Left ventricle myocardium inferior (tissue), 1 donor: ENCODE measurements around the gene DMC1. TPM values are rescaled to one million over a fixed set of nuclear protein-coding genes. Genes with fewer than 3 reads are reported as not detected.
"Not testable (repeated sequence)": the region's sequence is repeated elsewhere in the genome, so short reads cannot be mapped to it uniquely, and the experiment has no call there.

Experiments used
- DNase-seq: peaks from one replicate; pipeline ENCODE4 v3.0.0-alpha.2; 2020
- H3K27ac ChIP-seq: fragments of 200-600 bp; replicated peaks from 2 replicates; pipeline ENCODE4 v1.8.0; 2021
- H3K27me3 ChIP-seq: fragments of 200-600 bp; 2 replicates; pipeline ENCODE4 v1.8.0; 2021; ENCODE audit warnings: low read depth
- H3K36me3 ChIP-seq: fragments of 200-600 bp; 2 replicates; pipeline ENCODE4 v1.8.0; 2021
- H3K4me1 ChIP-seq: fragments of 200-600 bp; 2 replicates; pipeline ENCODE4 v1.8.0; 2021
- H3K4me3 ChIP-seq: fragments of 200-600 bp; 2 replicates; pipeline ENCODE4 v1.8.0; 2021; ENCODE audit warnings: mild to moderate bottlenecking, moderate library complexity
- H3K9me3 ChIP-seq: fragments of 200-600 bp; replicated peaks from 2 replicates; pipeline ENCODE4 v1.8.0; 2021
- intact Hi-C: fragments of 100-400 bp; cut with micrococcal nuclease; formaldehyde crosslinking; loops from one replicate; pipeline ENCODE4 v1.11.0; 2022
- long read RNA-seq: library from polyadenylated mRNA; unstranded; transcript quantifications from one replicate; pipeline ENCODE4 v2.0.0, GENCODE V29; 2021
- total RNA-seq: library from RNA; stranded (reverse); fragmentation: NEBNext Ultra II Directional; extraction: Animal tissue kit (Norgen Biotek cat#: 25700); gene quantifications from one replicate; pipeline ENCODE4 v1.2.1, GENCODE V29; 2021
- TF ChIP-seq, protein P1 (sequence below): fragments of 200-600 bp; IDR thresholded peaks from 2 replicates; pipeline ENCODE4 v1.8.0; 2021; ENCODE audit warnings: antibody characterized with exemption, mild to moderate bottlenecking, borderline replicate concordance
- donor health status: DM: no; HTN: yes; CAD: no; lungs with severe emphysema.

The DMC1 gene, protein sequence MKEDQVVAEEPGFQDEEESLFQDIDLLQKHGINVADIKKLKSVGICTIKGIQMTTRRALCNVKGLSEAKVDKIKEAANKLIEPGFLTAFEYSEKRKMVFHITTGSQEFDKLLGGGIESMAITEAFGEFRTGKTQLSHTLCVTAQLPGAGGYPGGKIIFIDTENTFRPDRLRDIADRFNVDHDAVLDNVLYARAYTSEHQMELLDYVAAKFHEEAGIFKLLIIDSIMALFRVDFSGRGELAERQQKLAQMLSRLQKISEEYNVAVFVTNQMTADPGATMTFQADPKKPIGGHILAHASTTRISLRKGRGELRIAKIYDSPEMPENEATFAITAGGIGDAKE
- total RNA-seq = 1.0 TPM
- long read RNA-seq, partial matches to known transcripts = 0 of 1 reads
- long read RNA-seq, other reads (novel, unspliced or antisense) = 1 of 1 reads

DNA sequence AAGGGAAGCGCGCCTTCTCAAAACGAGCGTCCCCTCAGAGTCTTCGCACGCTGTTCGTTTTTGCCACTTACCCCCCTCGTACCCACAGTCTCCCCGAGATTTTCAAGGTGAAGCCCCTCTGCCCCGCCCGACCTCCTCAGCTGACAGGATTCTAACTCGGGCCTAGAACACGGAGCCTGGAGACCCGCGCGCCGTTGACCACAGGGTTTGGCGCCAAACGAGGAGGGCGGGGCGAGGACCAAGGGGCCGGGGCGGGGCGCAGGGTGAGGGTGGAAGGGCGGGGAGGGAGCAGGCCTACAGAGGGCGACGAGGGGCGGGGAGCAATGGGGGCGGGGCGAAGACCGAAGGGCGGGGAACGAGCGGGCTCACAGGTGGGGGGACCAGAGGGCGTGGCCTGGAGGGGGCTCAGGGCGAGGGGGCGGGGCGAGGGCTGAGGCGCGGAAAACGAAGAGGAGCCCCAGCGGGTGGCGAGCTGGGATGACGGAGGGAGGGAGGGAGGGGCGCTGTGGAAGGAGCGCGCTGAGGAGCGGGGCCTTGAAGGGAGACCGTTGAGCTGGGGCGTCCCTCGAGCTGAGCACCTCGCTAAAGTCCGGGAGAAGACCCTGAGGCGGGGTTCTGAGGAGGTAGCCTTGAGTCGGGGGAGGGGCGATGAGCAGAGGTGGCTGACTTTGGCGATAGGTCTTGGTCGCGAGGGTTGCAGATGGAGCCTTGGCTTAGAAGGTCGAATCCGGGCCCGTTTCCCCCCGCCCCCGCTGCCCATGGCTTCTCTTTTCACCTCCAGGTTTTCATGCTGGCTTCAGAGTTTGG, at the start of gene DMC1:
Gene DMC1 (minus strand): TSS at position 212 of the 807 bp plus-strand sequence. CDS start 1,927 bp downstream, outside the sequence.
- H3K4me1 ChIP-seq = peaks cover 25% of the 10 kb centered on the region
- TF ChIP-seq, protein P1, sequence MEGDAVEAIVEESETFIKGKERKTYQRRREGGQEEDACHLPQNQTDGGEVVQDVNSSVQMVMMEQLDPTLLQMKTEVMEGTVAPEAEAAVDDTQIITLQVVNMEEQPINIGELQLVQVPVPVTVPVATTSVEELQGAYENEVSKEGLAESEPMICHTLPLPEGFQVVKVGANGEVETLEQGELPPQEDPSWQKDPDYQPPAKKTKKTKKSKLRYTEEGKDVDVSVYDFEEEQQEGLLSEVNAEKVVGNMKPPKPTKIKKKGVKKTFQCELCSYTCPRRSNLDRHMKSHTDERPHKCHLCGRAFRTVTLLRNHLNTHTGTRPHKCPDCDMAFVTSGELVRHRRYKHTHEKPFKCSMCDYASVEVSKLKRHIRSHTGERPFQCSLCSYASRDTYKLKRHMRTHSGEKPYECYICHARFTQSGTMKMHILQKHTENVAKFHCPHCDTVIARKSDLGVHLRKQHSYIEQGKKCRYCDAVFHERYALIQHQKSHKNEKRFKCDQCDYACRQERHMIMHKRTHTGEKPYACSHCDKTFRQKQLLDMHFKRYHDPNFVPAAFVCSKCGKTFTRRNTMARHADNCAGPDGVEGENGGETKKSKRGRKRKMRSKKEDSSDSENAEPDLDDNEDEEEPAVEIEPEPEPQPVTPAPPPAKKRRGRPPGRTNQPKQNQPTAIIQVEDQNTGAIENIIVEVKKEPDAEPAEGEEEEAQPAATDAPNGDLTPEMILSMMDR = no peak
- H3K27me3 ChIP-seq = peaks cover 12% of the 10 kb centered on the region
- no peaks in the 10 kb centered on the region for H3K9me3 ChIP-seq
- peak within 1 kb of the TSS; percentile 77 for H3K4me3 ChIP-seq
- no peaks in the 10 kb centered on the region for H3K36me3 ChIP-seq
- H3K27ac ChIP-seq = peak within 1 kb of the TSS; percentile 77
- intact Hi-C loops = no loop called here
- DNase-seq = peak; percentile 95

DNA sequence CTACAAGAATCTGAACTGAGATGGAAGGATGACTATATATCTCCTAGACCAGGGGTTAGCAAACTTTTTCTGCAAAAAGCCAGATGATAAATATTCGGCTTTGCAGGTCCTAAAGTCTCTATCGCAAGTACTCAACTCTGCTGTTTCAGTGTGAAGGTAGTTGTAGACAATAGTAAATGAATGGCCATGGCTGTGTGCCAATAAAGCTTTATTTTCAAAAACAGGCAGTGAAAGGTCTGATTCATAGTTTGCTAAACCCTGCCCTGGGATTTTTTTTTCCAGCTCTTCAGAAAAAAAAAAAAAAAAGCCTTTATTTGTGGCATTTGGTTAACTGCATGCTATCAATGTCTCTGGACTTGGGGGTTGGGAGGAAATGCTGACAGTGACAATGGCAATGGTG, 48.7 kb upstream of the DMC1 start:
- H3K27me3 ChIP-seq = no peaks in the 10 kb centered on the region
- H3K27ac ChIP-seq = no peak overlapping the region
- TF ChIP-seq, protein P1 = no peak
- no peaks in the 10 kb centered on the region for H3K36me3 ChIP-seq
- no peak for DNase-seq
- H3K4me1 ChIP-seq = peaks cover 14% of the 10 kb centered on the region
- H3K4me3 ChIP-seq = no peak overlapping the region
- peaks cover 13% of the 10 kb centered on the region for H3K9me3 ChIP-seq
- intact Hi-C loops = no loop called here

DNA sequence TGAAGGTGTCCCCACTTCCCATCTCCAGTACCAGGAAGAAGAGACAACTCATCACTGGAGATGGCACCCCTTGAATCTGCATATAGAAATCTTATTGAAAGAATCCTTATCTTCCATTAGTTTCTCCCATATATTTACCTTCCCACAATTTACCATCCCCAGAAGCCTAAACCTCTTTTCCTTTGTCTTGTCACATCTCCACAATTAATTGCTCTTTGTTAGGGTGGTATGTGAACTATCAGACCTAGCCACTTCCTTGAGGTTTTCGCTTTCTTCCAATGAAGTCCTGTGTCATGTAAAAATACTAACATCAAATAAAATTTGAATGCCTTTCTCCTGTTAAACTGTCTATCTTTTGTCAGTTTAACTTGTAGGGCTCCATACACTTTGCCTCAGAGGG, 48.3 kb upstream of the DMC1 start:
- Histone ChIP-seq H3K4me3 (no peak overlapping the region), H3K4me1 (peaks cover 17% of the 10 kb centered on the region), H3K36me3 (no peaks in the 10 kb centered on the region), H3K9me3 (peaks cover 13% of the 10 kb centered on the region), H3K27ac (no peak overlapping the region), H3K27me3 (no peaks in the 10 kb centered on the region)
- no peak for DNase-seq
- TF ChIP-seq, protein P1 = no peak
- intact Hi-C loops = no loop called here

DNA sequence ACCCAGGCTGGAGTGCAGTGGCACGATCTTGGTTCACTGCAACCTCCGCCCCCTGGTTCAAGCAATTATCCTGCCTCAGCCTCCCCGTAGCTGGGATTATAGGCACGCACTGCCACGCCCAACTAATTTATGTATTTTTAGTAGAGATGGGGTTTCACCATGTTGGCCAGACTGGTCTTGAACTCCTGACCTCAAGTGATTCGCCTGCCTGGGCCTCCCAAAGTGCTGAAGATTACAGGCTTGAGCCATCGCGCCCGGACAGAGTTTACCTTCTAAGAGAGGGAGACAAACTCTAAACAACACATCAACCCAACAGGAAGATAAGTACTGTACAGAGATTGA, 45.1 kb upstream of the DMC1 start:
- H3K27me3 ChIP-seq, DNase-seq, H3K4me3 ChIP-seq, H3K36me3 ChIP-seq, intact Hi-C loops: not testable (repeated sequence)
- Histone ChIP-seq H3K4me1 (peaks cover 17% of the 10 kb centered on the region), H3K27ac (peak overlapping the region; percentile 85), H3K9me3 (peaks cover 13% of the 10 kb centered on the region)

DNA sequence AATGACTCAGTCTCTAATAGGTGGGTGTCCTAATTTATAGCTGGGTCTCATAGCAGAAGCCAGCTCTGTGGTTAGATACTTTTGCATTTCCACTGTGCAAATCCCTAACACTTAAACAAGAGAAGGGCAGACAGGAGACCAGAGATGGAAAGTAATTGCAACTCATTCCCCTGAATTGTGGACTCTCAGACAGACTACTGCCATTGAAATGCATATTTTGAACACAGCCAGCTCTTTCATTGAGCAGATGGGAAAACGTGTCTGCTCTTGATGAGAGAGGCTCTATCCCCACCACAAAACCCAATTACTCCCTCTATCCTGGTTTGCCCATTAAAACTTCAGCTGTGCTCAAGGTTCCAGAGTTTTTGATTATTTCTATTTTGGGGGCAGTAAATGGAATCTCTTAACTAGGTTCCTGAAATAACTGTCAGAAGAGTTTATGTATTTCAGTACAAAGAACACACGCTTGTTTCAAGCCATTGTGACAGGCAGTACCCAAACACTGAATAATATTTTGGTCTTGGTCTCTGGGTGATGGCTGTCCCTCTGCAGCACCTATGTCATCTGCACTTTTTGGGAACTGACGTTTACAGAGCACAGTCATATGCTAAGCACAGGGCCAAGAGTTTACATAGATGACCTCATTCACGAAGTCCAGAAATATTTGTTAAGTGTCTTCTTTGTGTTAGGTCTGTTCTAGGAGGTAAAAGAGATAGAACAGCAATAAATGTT, 44.5 kb upstream of the DMC1 start:
- Histone ChIP-seq H3K4me1 (peaks cover 17% of the 10 kb centered on the region), H3K27ac (peak overlapping the region; percentile 85)

More for the DNA sequence above, 44.5 kb upstream of the DMC1 start:
- H3K9me3 ChIP-seq = peaks cover 13% of the 10 kb centered on the region
- no peak overlapping the region for H3K4me3 ChIP-seq
- intact Hi-C loops = no loop called here
- H3K36me3 ChIP-seq = no peaks in the 10 kb centered on the region
- TF ChIP-seq, protein P1 = no peak
- no peak for DNase-seq
- no peaks in the 10 kb centered on the region for H3K27me3 ChIP-seq
